Measurements from ENCODE around the gene DHRS3. TPM values are rescaled to one million over a fixed set of nuclear protein-coding genes. Genes with fewer than 3 reads are reported as not detected.

The DHRS3 gene
- total and polyA plus RNA-seq, 2 of the 13 experiments (the other 11 are each of a cell fraction or from before 2014, with no cell fraction given), result 48.5 to 90.5 TPM

GRCh38 chr1:12548973-12549459 lies 69.0 kb downstream of the DHRS3 start (continued):
- TF ChIP-seq ZNF407 (CRISPR knock-in tag; IDR thresholded peaks at IDR 0.05; ENCODE audit: not compliant biosample characterization), result no peak
- TF ChIP-seq, protein P1, sequence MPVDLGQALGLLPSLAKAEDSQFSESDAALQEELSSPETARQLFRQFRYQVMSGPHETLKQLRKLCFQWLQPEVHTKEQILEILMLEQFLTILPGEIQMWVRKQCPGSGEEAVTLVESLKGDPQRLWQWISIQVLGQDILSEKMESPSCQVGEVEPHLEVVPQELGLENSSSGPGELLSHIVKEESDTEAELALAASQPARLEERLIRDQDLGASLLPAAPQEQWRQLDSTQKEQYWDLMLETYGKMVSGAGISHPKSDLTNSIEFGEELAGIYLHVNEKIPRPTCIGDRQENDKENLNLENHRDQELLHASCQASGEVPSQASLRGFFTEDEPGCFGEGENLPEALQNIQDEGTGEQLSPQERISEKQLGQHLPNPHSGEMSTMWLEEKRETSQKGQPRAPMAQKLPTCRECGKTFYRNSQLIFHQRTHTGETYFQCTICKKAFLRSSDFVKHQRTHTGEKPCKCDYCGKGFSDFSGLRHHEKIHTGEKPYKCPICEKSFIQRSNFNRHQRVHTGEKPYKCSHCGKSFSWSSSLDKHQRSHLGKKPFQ (CRISPR knock-in tag; IDR thresholded peaks at IDR 0.05; ENCODE audit: insufficient replicate concordance), result no peak
- TF ChIP-seq PATZ1 (CRISPR knock-in tag; IDR thresholded peaks at IDR 0.05), result peak; percentile 62
- no peak for TF ChIP-seq TBX3 (IDR thresholded peaks at IDR 0.05; ENCODE audit: borderline replicate concordance)
- TF ChIP-seq ZBTB43 (CRISPR knock-in tag; conservative IDR thresholded peaks at IDR 0.05), result no peak
- no peak for TF ChIP-seq TBP (CRISPR knock-in tag; IDR thresholded peaks at IDR 0.05)
- TF ChIP-seq ZNF800 (CRISPR knock-in tag; IDR thresholded peaks at IDR 0.05), result no peak
- TF ChIP-seq NBN (conservative IDR thresholded peaks at IDR 0.05), result no peak
- no peak for TF ChIP-seq SIN3B (IDR thresholded peaks at IDR 0.05; ENCODE audit: low read length)
- no peak for TF ChIP-seq ZMYM4 (CRISPR knock-in tag; IDR thresholded peaks at IDR 0.05)
- no peak for TF ChIP-seq KMT2B (CRISPR knock-in tag; IDR thresholded peaks at IDR 0.05)
